Measurements from ENCODE around the gene APBB2. TPM values are rescaled to one million over a fixed set of nuclear protein-coding genes. Genes with fewer than 3 reads are reported as not detected.

The APBB2 gene
- total RNA-seq, 1 donor, result 92.3 TPM

GRCh38 chr4:40887764-40888131, 326.6 kb downstream of the APBB2 start:
- Histone ChIP-seq H3K27ac (ENCODE audit: low read depth, low read length) (peak overlapping the region; percentile 84), H3K4me3 (ENCODE audit: insufficient read depth, low read length) (peak overlapping the region; percentile 2), H3K4me2 (ENCODE audit: insufficient read depth, low read length) (peak overlapping the region; percentile 75), H3K79me2 (ENCODE audit: insufficient read depth, low read length) (peaks cover 6% of the 10 kb centered on the region), H3K4me1 (ENCODE audit: insufficient read depth, low read length) (peaks cover 12% of the 10 kb centered on the region), H3K36me3 (ENCODE audit: insufficient read depth, low read length) (peaks cover 40% of the 10 kb centered on the region), H3K9me3 (ENCODE audit: low read depth, low read length) (no peaks in the 10 kb centered on the region), H4K20me1 (ENCODE audit: insufficient read depth, low read length) (peaks cover 2% of the 10 kb centered on the region), H2AFZ (ENCODE audit: low read length) (peak overlapping the region; percentile 1), H3K27me3 (ENCODE audit: insufficient read depth, low read length) (no peaks in the 10 kb centered on the region)
- peak; percentile 83 for DNase-seq (ENCODE audit: insufficient read length, low spot score, missing footprints)
- TF ChIP-seq, protein P1, sequence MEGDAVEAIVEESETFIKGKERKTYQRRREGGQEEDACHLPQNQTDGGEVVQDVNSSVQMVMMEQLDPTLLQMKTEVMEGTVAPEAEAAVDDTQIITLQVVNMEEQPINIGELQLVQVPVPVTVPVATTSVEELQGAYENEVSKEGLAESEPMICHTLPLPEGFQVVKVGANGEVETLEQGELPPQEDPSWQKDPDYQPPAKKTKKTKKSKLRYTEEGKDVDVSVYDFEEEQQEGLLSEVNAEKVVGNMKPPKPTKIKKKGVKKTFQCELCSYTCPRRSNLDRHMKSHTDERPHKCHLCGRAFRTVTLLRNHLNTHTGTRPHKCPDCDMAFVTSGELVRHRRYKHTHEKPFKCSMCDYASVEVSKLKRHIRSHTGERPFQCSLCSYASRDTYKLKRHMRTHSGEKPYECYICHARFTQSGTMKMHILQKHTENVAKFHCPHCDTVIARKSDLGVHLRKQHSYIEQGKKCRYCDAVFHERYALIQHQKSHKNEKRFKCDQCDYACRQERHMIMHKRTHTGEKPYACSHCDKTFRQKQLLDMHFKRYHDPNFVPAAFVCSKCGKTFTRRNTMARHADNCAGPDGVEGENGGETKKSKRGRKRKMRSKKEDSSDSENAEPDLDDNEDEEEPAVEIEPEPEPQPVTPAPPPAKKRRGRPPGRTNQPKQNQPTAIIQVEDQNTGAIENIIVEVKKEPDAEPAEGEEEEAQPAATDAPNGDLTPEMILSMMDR (IDR thresholded peaks at IDR 0.05; ENCODE audit: extremely low read depth, low read depth, low read length), result no peak

DNA sequence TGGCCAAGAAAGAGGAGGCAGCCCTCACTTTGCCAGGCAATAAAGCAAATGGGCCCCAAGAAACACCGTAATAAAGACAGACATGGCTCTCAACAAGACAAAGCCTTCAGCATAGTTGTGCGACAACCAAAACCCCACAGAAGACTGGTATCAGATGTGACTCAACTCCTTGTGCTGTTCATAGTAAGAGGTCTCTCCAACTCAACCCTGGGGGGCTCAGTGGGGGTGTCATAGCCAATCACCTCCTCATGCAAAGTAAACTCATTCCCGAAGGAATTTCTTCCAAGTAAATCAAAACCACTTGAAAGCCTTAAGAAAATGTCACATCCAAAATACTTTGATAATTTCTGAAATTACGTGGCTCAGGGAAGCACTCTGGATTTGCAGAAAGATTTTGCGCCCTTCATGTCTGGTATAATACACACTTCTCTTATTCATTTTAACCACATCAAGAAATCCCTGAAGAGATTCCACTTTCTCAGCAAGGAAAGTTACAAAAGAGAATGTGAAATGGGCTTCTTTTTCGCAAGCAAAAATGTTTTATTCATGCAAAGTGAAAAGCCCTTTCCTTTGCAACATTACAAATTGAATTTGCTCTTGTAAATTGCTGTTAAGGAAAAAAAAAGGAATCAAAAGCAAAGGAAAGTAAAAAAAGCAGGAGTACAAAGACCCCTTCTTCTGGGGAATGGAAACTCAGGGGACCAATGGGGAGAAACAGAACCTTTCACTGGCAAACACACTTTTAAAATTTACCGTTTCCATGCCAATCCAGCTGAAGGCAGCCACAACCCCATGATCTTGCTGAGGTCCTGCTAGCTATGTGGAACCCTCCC, 327.2 kb downstream of the APBB2 start:
- no peaks in the 10 kb centered on the region for H3K9me3 ChIP-seq (ENCODE audit: low read depth, low read length)
- H2AFZ ChIP-seq (ENCODE audit: low read length), result no peak overlapping the region
- peaks cover 6% of the 10 kb centered on the region for H3K79me2 ChIP-seq (ENCODE audit: insufficient read depth, low read length)
- H3K4me1 ChIP-seq (ENCODE audit: insufficient read depth, low read length), result peaks cover 12% of the 10 kb centered on the region
- peaks cover 2% of the 10 kb centered on the region for H4K20me1 ChIP-seq (ENCODE audit: insufficient read depth, low read length)
- H3K27ac ChIP-seq (ENCODE audit: low read depth, low read length), result peak overlapping the region; percentile 84
- DNase-seq (ENCODE audit: insufficient read length, low spot score, missing footprints), result no peak
- H3K4me2 ChIP-seq (ENCODE audit: insufficient read depth, low read length), result peak overlapping the region; percentile 75
- H3K27me3 ChIP-seq (ENCODE audit: insufficient read depth, low read length), result no peaks in the 10 kb centered on the region
- peaks cover 41% of the 10 kb centered on the region for H3K36me3 ChIP-seq (ENCODE audit: insufficient read depth, low read length)
- no peak overlapping the region for H3K4me3 ChIP-seq (ENCODE audit: insufficient read depth, low read length)
- TF ChIP-seq, protein P1 (IDR thresholded peaks at IDR 0.05; ENCODE audit: extremely low read depth, low read depth, low read length), result no peak

DNA sequence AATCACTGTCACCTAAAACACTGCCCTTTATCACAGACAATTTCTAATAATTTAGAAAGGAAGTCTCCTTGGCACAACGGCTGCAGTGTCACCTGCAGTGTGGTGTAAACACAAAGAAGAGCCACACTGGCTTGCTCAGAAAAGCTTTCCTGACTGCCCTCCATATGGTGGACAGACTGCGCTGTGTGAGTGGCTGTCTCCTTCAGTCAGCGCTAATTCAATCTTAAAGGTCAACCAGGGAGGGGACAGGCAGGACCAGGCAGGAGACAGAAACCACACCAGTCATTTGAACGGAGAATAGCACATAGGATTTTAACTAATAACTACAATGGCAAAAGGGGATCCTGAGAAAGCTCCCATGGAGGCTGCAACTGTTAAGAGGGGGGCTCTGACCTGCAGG, 332.5 kb downstream of the APBB2 start:
- Histone ChIP-seq H3K27ac (ENCODE audit: low read depth, low read length) (no peak overlapping the region), H3K27me3 (ENCODE audit: insufficient read depth, low read length) (no peaks in the 10 kb centered on the region), H3K4me2 (ENCODE audit: insufficient read depth, low read length) (no peak overlapping the region), H4K20me1 (ENCODE audit: insufficient read depth, low read length) (no peaks in the 10 kb centered on the region), H3K9me3 (ENCODE audit: low read depth, low read length) (no peaks in the 10 kb centered on the region), H2AFZ (ENCODE audit: low read length) (no peak overlapping the region), H3K4me1 (ENCODE audit: insufficient read depth, low read length) (no peaks in the 10 kb centered on the region), H3K4me3 (ENCODE audit: insufficient read depth, low read length) (no peak overlapping the region), H3K79me2 (ENCODE audit: insufficient read depth, low read length) (peaks cover 5% of the 10 kb centered on the region), H3K36me3 (ENCODE audit: insufficient read depth, low read length) (peaks cover 29% of the 10 kb centered on the region)
- TF ChIP-seq, protein P1 (IDR thresholded peaks at IDR 0.05; ENCODE audit: extremely low read depth, low read depth, low read length), result no peak
- no peak for DNase-seq (ENCODE audit: insufficient read length, low spot score, missing footprints)

GRCh38 chr4:40881096-40881495, 333.2 kb downstream of the APBB2 start:
- Histone ChIP-seq H2AFZ (ENCODE audit: low read length) (no peak overlapping the region), H3K4me1 (ENCODE audit: insufficient read depth, low read length) (no peaks in the 10 kb centered on the region), H3K4me2 (ENCODE audit: insufficient read depth, low read length) (no peak overlapping the region), H3K36me3 (ENCODE audit: insufficient read depth, low read length) (peaks cover 29% of the 10 kb centered on the region), H3K27ac (ENCODE audit: low read depth, low read length) (no peak overlapping the region), H4K20me1 (ENCODE audit: insufficient read depth, low read length) (no peaks in the 10 kb centered on the region), H3K9me3 (ENCODE audit: low read depth, low read length) (no peaks in the 10 kb centered on the region), H3K79me2 (ENCODE audit: insufficient read depth, low read length) (no peaks in the 10 kb centered on the region), H3K4me3 (ENCODE audit: insufficient read depth, low read length) (no peak overlapping the region), H3K27me3 (ENCODE audit: insufficient read depth, low read length) (no peaks in the 10 kb centered on the region)
- no peak for DNase-seq (ENCODE audit: insufficient read length, low spot score, missing footprints)
- TF ChIP-seq, protein P1 (IDR thresholded peaks at IDR 0.05; ENCODE audit: extremely low read depth, low read depth, low read length), result no peak

Measured in osteoblast (primary cell).